GM19239 (cell line): ENCODE data around the gene USP47.

Experiments used
- DNase-seq: peaks from one replicate; pipeline ENCODE4 v3.0.0; 2011; ENCODE audit warnings: low spot score; ENCODE audit not compliant: insufficient read length
- FAIRE-seq: peaks from 2 replicates; lab custom pipeline; 2011; peaks lifted over from hg19 to GRCh38; lab: Jason Lieb, UNC

Gene USP47

DNA sequence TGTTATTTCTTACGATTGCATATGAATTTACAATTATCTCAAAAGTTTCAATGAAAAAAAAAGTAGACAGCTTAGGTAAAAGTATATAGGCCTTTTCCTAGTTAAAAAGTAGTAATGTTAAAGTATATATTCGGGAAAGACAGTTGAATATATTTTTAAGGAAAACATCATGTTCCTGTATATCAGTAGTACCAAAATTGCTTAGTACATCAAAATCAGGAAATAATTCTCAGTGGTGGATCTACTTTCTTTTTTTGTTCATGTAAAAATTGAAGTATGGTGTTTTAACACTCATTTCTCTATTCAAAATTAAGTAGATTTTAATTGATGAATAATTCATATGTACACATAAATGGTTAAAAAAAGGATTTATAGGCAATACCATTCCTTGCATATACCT is 73.9 kb downstream of the USP47 start:
- FAIRE-seq (no peak), DNase-seq (no peak)

GRCh38 chr11:11916981-11917399 is 75.2 kb downstream of the USP47 start:
- DNase-seq (no peak), FAIRE-seq (no peak)

DNA sequence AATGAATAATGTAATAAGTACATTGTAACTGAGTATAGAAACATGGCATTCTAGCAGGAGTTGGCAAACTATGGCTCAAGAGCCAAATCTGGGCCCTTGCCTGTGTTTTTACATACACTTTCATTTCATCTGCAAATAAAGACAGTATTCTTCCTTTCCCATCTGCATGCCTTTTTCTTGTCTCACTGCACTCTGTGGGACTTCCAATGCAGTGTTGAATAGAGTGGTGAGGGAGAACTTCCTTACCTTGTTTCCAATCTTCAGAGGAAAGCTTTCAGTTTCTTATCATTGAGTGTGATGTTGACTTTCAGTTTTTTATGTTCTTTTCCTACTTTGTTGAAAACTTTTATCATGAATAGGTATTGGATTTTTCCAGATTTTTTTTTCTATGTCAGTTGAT is 82.1 kb downstream of the USP47 start:
- no peak for DNase-seq
- no peak for FAIRE-seq

DNA sequence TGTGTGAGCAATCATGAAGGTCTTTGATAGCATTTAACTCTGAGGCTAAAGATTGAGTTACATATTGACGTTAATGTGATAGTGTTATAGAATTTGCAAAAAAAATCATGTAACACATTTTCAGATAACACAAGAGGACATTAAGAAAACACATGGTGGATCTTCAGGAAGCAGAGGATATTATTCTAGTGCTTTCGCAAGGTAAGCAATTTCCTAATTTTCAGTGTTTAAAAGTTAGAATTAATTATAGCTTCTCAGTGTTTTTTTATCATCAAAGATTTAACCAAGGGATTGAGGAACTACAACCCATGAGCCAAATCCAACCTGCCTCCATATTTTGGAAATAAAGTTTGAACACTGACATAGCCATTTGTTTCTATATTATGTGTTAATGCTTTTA is 88.1 kb downstream of the USP47 start:
- FAIRE-seq = no peak
- DNase-seq = no peak

DNA sequence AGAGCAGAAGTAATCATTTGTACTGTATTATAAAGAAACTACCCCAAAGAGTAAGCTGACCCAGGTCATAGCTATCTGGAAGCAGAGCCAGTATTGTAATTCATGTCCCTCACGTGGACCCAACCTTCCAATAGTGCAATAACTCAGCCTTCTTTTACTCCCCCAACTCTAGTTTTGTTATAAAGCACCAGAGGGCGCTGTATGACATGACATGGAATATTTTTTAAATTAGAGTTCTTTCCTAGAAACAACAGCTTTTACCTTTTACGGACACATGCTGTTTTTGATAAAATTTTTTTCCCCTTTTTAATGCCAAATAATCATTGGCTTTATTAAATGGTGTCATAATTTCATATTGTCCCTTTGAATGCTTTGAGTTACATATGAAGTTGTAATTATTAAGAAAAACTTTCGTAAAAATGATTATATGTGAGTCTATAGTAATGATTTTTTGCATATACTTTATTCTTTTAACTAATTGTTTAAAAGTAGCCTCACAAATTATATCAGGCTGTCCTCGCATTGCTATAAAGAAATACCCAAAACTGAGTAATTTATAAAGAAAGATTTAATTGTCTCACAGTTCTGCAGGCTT is 89.8 kb downstream of the USP47 start:
- FAIRE-seq = peak; percentile 57
- no peak for DNase-seq

GRCh38 chr11:11935536-11935935 is 93.8 kb downstream of the USP47 start:
- DNase-seq (no peak), FAIRE-seq (no peak)

DNA sequence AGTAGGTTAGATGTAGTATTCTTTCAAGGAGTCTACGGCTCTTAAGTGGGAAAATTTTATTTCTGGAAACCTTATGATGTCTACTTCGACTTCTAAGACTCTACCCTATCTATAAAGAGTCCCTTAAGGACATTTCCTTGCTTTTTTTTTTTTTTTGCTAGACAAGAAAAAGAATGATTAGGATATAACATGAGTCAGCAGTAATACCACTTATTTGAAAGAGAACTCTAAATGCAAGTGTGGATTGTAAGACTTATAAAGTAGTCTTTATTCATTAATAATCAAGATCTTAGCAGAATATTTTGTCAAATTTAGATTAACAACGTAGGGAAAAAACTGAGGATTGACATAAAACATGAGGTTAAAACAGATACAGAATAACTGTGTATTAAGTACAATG is 95.7 kb downstream of the USP47 start:
- FAIRE-seq (no peak), DNase-seq (no peak)

DNA sequence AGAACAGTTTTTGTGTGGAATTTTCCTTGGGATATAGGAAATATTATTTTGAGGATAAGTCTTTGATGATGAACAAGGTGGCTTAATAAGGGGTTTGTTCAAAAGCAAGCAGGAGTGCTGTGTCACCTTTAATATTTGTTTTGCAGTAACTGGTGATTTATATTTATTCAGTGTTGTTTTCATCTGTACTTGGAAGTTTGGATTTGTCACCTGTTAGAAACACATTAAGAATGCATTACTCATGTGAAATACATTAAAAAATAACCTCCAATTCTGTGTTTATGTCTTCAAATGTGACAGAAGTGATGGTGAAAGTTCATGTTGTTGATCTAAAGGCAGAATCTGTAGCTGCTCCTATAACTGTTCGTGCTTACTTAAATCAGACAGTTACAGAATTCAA is 96.2 kb downstream of the USP47 start:
- DNase-seq (no peak), FAIRE-seq (no peak)

DNA sequence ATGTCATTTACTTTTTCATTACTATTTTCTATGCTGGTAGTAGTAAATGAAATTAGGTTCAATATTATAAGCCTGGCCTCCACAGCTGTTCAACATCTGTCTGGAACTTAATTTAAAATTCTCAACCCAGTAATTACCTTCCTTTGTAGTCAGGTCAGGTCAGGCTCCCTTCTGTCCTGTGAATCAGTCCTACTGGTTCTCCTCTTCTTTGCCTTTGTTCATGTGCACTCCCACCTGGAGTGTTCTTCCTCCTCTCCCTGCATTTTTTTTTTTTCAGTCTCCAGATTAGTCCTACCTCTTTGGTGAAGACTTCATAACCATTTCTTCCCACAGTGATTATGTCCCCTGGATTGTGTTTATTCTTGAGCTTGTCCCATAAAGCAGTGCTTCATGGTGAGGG is 98.8 kb downstream of the USP47 start:
- no peak for FAIRE-seq
- no peak for DNase-seq

DNA sequence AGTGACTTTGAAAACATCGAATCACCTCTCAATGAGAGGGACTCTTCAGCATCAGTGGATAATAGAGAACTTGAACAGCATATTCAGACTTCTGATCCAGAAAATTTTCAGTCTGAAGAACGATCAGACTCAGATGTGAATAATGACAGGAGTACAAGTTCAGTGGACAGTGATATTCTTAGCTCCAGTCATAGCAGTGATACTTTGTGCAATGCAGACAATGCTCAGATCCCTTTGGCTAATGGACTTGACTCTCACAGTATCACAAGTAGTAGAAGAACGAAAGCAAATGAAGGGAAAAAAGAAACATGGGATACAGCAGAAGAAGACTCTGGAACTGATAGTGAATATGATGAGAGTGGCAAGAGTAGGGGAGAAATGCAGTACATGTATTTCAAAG is 100.9 kb downstream of the USP47 start:
- FAIRE-seq (no peak), DNase-seq (no peak)

- no peak for DNase-seq
- no peak for FAIRE-seq
These were observed 102.7 kb downstream of the USP47 start for GRCh38 chr11:11944444-11944843.

DNA sequence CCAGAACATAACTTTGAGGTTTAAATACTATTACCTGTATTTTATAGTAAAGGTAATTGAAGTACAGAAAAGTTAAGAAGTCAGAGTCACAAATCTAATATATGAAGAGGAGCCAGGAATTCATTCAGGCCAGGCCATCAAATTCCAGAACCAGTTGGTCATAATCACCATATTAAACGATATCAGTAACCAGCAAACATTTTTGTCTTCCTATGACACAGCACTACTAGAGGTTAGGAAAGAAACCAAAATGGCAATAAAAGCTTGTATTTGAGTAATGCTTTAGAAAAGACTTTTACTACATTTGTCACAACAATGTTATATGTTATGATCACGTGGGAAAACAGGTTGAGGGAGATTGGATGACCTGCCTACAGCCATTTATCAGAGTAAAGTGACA is 104.4 kb downstream of the USP47 start:
- DNase-seq (no peak), FAIRE-seq (no peak)

- no peak for FAIRE-seq
- DNase-seq = no peak
These were observed 105.1 kb downstream of the USP47 start for GRCh38 chr11:11946878-11947277.

DNA sequence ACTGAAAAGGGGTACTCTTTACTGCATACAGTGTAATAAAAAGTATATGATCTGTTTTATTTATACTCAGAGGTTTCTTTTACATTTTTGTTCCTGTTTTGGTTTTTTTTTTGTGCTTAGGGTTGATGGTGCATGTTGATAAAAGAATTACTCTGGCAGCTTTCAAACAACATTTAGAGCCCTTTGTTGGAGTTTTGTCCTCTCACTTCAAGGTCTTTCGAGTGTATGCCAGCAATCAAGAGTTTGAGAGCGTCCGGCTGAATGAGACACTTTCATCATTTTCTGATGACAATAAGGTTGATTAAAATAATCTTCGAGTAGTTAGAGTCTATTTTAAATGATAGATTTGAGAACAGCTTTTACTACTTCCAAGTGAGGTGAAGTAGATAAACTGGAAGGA is 106.1 kb downstream of the USP47 start:
- DNase-seq (no peak), FAIRE-seq (no peak)

- no peak for FAIRE-seq
These were observed 106.6 kb downstream of the USP47 start for GRCh38 chr11:11948242-11948947.

DNA sequence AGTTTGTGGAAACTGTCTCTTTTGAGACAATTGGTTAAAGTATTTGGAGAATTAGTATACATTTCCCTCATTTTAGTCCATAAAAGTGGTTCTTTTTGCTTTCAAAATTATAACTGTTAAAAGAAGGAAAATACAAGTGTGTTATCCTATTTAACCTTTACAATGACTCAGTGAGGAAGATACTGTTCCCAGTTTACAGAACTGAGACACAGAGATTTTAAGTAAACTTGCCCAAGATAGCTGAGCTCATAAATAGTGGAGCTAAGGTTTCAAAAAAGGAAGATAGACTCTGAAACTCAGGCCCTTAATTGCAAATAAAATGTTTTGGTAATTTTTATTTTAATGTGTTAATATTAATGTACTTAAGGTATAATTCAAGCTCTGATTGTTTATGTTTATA is 107.7 kb downstream of the USP47 start:
- DNase-seq = no peak
- no peak for FAIRE-seq

More at GRCh38 chr11:11948242-11948947, 106.6 kb downstream of the USP47 start:
- no peak for DNase-seq

DNA sequence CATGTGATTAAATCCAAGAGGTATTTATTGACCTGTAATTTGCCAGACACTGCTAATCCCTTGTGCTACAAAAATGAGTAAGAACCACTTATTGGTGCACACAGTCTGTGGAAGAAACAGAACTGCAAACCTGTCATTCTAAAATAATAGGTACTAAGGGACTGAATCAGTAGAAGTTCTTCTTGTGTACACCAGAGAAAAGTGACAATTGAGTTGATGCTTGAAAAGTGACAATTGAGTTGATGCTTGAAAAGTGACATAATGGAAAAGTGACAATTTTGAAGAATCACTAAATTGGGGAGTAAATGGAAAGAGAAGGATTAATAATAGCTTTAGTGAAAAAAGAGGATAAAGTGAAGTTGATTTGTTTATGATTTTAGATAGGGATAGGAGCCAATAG is 110.3 kb downstream of the USP47 start:
- DNase-seq (no peak), FAIRE-seq (no peak)

GRCh38 chr11:11956006-11956405 is 114.2 kb downstream of the USP47 start:
- DNase-seq (no peak), FAIRE-seq (no peak)

DNA sequence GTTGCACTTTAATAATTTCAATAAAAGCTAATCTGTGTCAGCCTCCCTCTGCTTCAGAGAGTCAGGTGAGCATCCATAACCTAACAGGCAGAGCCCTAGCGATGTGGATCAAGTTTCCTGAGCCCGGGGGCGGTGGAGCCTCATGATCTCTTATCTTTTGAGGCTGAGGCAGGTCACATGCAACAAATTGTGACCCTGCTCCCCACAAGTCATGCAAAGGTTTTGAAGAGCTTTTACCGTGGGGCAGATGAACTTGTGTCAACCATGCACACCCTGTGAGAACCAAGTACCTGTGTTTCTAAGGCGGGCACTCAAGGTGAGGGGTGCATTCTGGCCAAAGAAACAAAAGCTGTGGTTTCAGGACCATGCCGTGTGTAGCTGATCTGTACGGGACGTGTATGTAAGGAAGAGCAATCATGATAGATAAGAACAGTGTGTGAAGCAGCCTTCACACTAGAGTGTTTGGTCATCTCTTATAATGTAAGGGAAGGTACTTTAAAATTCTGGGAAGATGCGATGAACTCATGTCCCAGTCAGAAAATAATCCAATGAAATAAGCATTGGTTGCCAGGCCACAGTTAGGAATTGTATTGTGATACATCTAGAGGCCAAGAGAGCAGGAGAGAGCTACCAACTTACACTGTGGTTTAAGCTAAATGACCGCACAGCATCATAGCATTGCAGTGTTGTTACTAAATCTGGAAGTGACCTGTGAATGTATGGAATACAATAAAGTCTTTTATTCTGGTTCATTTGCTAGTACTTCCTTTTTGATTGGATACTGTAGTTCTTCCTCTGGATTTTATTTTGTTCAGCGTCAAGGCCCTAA is 116.8 kb downstream of the USP47 start:
- no peak for DNase-seq
- no peak for FAIRE-seq

DNA sequence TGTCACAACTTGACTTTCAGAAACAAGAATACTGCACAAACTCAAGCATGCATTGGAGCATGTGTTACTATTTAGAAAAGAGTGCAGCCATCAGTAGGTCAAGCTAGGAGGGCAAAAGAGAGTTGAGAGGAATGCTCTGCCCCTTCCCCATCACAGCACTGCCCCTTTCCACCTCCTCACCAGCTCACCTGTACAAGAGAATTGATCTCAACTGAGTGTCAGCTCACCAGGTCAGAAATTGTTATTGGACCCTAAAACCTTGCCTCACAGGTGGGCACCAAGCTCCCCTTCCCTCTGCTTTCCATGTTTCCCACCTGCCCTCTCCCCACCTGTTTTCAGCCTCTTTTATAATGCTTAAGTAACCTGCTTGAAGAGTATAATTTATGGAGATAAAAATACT is 117.8 kb downstream of the USP47 start:
- DNase-seq (no peak), FAIRE-seq (no peak)

DNA sequence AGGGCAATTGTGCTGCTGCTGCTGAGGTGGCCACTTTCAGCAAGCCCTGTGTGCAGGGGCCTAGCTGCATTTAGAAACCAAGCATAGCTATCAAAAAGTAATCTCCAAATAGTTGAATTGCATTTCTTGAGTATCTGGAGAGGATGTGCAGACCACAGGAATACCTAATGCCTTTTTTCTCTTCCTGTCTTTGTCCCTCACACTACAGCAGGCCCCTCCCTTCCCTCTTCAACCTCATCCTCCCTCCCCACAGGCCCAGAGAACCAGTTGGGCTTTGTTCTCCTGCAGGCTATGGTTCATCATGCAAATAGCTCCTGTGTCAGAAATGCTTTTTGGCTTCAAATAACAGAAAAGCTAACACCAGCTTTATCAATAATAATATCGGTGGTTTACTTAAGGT is 118.9 kb downstream of the USP47 start:
- no peak for FAIRE-seq
- no peak for DNase-seq
